GM10847 (cell line): ENCODE measurements around the gene FBRSL1.

ENCODE experiments used
- POLR2A ChIP-seq: IDR thresholded peaks from 2 replicates; pipeline ENCODE4 v1.6.1; 2011; ENCODE audit not compliant: insufficient read length; ENCODE audit errors: extremely low read depth

Gene FBRSL1

GRCh38 chr12:132451172-132451835 lies 38.6 kb upstream of the FBRSL1 start:
- TF ChIP-seq POLR2A, result no peak

DNA sequence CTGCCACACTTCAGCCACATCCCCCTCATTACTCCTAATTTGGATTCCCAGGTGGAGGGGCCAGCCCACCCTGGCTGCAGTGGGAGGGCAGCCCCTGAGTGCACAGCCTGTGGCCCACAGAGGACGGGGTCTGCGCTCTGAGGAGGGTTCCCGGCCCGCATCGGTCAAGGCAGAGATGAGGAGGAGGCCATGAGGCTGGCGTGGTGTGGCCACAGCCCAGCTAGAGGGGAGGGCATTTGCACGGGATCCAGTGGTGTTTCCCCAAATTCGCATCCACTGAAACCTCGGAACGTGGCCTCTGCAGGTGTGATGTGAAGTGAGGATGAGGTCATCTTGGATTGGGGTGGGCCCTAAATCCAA lies 38.1 kb upstream of the FBRSL1 start:
- TF ChIP-seq POLR2A, result no peak

DNA sequence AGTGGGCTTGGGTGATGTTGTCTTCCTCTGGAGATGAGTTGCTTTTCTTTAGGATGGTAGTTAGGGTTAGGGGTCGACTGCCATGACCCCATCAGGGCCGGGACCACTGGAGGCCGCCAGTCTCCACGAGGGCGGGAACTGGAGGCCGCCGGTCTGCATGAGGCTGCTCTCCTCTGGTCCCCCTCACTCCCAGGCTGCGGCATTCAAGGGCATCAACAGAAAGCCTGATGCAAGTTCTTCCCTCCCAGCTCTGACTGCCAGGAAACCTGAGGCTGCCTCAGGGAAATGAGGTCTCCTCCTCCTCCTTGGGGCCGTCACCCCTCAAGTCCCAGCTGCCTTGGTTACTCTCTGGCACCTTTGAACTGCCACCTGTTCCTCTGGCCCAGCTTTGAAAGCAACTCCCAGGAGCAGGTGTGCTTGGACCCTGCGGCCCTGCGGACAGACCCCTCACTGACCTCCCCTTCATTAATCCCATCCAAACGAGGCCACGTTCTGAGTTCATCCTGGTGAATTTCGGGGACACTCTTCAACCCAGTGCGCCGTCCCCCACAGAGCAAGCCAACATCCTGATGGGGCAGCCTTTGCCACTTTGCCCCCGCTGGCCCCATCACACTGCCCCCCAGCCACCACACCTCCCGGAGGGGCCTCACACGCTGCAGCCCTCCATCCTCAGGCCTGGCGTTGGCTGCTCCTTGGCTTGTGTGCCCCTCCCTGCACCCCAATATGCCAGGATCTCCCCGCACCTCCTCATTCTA lies 37.2 kb upstream of the FBRSL1 start:
- TF ChIP-seq POLR2A, result no peak

- no peak for TF ChIP-seq POLR2A
These were observed 36.4 kb upstream of the FBRSL1 start for GRCh38 chr12:132453361-132454192.

DNA sequence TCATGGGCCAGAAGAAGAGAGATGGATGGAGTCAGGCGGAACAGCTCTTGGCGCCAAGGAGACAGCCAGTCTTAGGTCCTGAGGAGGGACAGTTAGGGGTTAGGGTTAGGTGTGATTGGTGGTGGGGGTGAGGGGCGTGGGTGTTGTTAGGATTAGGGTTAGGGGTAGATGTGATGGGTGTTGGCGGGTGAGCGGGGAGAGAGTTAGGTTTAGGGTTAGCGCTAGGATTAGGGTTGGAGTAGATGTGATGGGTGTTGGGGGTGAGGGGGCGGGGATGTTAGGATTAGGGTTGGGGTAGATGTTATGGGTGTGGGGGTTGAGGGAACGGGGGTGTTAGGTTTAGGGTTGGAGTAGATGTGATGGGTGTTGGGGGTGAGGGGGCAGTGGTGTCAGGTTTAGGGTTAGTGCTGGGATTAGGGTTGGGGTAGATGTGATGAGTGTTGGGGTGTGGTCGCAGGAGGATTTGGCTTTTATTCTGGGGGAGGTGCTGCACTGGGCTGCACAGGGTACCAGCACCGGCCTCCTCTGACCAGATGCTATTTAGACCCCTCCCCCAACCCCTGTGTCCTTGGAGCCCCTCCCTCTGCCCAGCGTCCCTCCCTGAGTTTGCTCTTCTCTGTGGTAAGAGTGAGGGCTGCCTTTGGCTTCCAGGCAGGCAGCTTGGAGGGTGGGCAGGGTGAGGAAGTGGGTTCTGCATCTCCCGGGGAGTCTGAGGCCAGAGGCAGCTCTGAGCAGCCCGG lies 35.6 kb upstream of the FBRSL1 start:
- TF ChIP-seq POLR2A, result no peak

DNA sequence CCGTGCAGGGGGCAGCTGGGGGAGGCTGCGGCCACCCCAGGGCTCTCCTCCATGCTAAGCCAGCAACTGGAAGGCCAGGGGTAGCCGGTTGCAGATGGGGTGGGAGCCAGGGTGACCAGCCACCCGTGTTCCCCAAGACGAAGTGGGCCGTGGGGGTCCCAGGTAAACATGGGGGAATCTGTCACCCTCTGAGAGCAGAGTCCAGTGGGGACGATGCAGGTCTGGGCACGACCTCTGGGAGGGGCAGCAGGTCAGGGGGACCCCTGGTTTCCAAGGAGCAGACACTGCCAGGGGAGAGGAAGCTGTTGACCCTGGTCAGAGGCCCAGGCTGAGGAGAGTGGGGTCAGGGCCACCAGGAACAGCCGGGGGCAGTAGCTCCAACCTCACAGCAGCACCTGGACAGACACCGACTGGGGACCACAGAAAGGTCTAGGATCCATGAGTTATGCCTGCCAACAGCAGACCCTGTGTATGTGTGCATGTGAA lies 35.0 kb upstream of the FBRSL1 start:
- no peak for TF ChIP-seq POLR2A

- no peak for TF ChIP-seq POLR2A
These were observed 34.4 kb upstream of the FBRSL1 start for GRCh38 chr12:132455565-132455964.

DNA sequence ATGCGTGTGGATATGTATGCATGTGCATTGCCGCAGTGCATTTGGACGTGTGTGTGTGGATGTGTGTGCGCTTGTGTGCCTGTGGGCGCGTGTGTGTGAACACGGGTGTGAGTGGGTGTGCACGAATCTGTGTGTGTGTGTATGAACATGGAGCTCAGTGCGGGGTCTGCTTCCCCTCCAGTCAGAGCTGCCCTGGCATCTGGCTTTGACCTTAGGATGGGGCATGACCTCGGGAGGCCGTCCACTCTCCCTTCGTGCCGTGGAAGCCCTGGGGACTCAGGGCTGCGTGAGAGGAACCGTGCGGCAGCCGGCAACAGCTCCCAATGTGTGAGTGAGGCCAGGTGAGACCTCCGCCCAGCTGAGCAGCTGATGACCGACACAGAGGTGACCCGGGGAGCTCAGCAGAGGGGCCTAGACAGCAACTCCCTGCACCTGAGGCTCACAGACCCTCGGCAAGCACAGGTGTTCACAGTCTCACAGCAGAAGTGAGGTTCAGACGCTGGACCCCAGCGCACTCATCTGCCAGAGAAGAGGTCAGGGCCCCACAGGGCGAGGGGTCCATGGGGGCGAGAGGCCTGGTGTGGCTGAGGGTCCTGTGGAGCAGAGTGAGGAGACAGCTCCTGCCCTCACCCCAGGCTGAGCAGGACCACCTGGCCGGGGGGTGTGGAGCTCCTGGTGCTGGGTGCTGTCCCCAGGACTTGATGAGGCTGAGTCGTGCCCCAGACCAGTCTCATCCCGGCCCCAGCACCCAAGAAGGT lies 33.6 kb upstream of the FBRSL1 start:
- no peak for TF ChIP-seq POLR2A

- no peak for TF ChIP-seq POLR2A
These were observed 32.9 kb upstream of the FBRSL1 start for GRCh38 chr12:132456944-132457495.

- TF ChIP-seq POLR2A, result no peak
These were observed 31.5 kb upstream of the FBRSL1 start for GRCh38 chr12:132458441-132458840.

- TF ChIP-seq POLR2A, result no peak
These were observed 30.9 kb upstream of the FBRSL1 start for GRCh38 chr12:132458846-132459641.

GRCh38 chr12:132460571-132460970 lies 29.4 kb upstream of the FBRSL1 start:
- TF ChIP-seq POLR2A, result no peak

DNA sequence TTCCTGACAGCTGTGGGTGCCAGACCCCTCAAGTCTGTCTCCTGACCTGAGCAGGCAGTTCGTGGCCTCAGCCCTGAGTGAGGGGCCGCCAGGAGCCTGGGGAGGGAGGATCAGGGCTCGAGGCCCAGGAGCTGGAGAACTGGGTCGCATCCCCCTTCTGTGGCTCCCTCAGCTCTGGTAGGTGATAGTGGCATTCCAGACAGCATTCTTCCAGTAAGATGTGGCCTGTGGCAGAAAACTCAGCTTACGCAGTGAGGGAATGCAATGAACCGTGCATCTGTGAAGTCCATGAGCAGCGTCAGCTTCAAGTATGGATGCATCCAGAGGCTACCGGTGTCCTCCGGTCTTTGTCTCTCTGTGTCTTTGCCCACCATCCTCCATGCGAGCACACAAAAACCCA lies 28.4 kb upstream of the FBRSL1 start:
- TF ChIP-seq POLR2A, result no peak
